Fibroblast of the aortic adventitia (primary cell): Measurements from ENCODE around the gene CRYGN. TPM values are rescaled to one million over a fixed set of nuclear protein-coding genes. Genes with fewer than 3 reads are reported as not detected.

ENCODE experiments used
- DNase-seq: peaks from one replicate; pipeline ENCODE4 v3.0.0-alpha.2; 2010; ENCODE audit warnings: low read depth
- H3K4me3 ChIP-seq: 2 replicates; pipeline ENCODE4 v1.5.1; 2011; ENCODE audit warnings: low read depth, mild to moderate bottlenecking, control low read depth, low read length, moderate library complexity
- CTCF ChIP-seq: IDR thresholded peaks from 2 replicates; pipeline ENCODE4 v1.5.1; 2011; ENCODE audit warnings: mild to moderate bottlenecking, low read length, control low read depth, inconsistent platforms; ENCODE audit not compliant: insufficient read depth
- total RNA-seq: library from RNA; depleted of rRNA; stranded (reverse); fragments of >200 nt; gene quantifications from 2 replicates; pipeline ENCODE4 v1.2.3, GENCODE V29; 2012; ENCODE audit warnings: low replicate concordance

CRYGN gene
- total RNA-seq, 1 donor = 0.09 TPM

GRCh38 chr7:151406886-151407583, 32.9 kb downstream of the CRYGN start:
- no peak overlapping the region for H3K4me3 ChIP-seq
- TF ChIP-seq CTCF = no peak
- no peak for DNase-seq

GRCh38 chr7:151406051-151406875, 33.7 kb downstream of the CRYGN start:
- no peak for DNase-seq
- H3K4me3 ChIP-seq = no peak overlapping the region
- no peak for TF ChIP-seq CTCF

GRCh38 chr7:151405588-151405987, 34.4 kb downstream of the CRYGN start:
- DNase-seq = no peak
- no peak overlapping the region for H3K4me3 ChIP-seq
- no peak for TF ChIP-seq CTCF

GRCh38 chr7:151405056-151405455, 34.9 kb downstream of the CRYGN start:
- no peak for DNase-seq
- H3K4me3 ChIP-seq = no peak overlapping the region
- TF ChIP-seq CTCF = no peak

- peak; percentile 65 for DNase-seq
These were observed 35.5 kb downstream of the CRYGN start for GRCh38 chr7:151404216-151405011.

More at GRCh38 chr7:151404216-151405011, 35.5 kb downstream of the CRYGN start:
- H3K4me3 ChIP-seq = no peak overlapping the region
- no peak for TF ChIP-seq CTCF
